Parathyroid adenoma (tissue), 2 donors: ENCODE measurements around the gene RPL39L.

ENCODE experiments used
- H2AFZ ChIP-seq: fragments of 300-600 bp; sonication (generic); one replicate; pipeline ENCODE4 v1.7.0; 2017; ENCODE audit warnings: antibody characterized with exemption, mild to moderate bottlenecking
- H3K27ac ChIP-seq: fragments of 300-600 bp; sonication (generic); one replicate; pipeline ENCODE4 v1.7.0; 2017
- H3K27me3 ChIP-seq: fragments of 300-600 bp; sonication (generic); one replicate; pipeline ENCODE4 v1.7.0; 2017; ENCODE audit warnings: low read length; ENCODE audit not compliant: control insufficient read depth, insufficient read depth
- H3K36me3 ChIP-seq: fragments of 300-600 bp; sonication (generic); one replicate; pipeline ENCODE4 v1.7.0; 2017; ENCODE audit warnings: low read length; ENCODE audit not compliant: control insufficient read depth, insufficient read depth
- H3K4me1 ChIP-seq: fragments of 300-600 bp; sonication (generic); one replicate; pipeline ENCODE4 v1.7.0; 2017; ENCODE audit warnings: control low read depth
- H3K4me2 ChIP-seq: fragments of 300-600 bp; sonication (generic); one replicate; pipeline ENCODE4 v1.7.0; 2017; ENCODE audit warnings: low read length
- H3K4me3 ChIP-seq: fragments of 300-600 bp; sonication (generic); one replicate; pipeline ENCODE4 v1.7.0; 2017; ENCODE audit warnings: low read depth, low read length
- H3K79me2 ChIP-seq: fragments of 300-600 bp; sonication (generic); one replicate; pipeline ENCODE4 v1.7.0; 2017; ENCODE audit warnings: control low read depth
- H3K9ac ChIP-seq: fragments of 300-600 bp; sonication (generic); one replicate; pipeline ENCODE4 v1.7.0; 2017; ENCODE audit warnings: mild to moderate bottlenecking
- H3K9me3 ChIP-seq: fragments of 300-600 bp; sonication (generic); one replicate; pipeline ENCODE4 v1.7.0; 2017; ENCODE audit warnings: low read length; ENCODE audit not compliant: control insufficient read depth
- TF ChIP-seq, protein P1 (sequence below): fragments of 300-600 bp; sonication (generic); IDR thresholded peaks from one replicate; pipeline ENCODE4 v1.7.0; 2017; ENCODE audit warnings: antibody characterized with exemption, mild to moderate bottlenecking
- donor health status: primary hyperparathyroidism.

Gene RPL39L

DNA sequence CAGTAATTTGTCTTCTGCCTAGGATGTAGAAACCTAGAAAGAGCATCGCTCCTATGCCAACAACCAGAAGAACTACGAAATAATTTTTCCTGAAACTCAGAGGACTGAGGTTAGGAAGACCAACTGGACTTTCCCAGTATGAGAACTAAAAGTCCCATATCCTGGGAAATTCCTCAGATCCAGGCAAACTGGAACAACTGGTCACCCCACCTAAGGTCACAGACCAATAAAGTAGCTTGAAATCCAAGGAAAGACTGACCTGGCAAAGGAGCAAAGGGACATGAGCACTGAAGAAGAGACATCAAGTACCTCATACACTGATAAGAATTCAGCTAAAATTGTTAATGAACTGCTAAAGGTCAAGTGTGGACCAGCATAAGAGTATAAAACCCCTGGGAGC is 6.6 kb downstream of the RPL39L start:
- H3K79me2 ChIP-seq = no peaks in the 10 kb centered on the region
- no peak overlapping the region for H3K4me3 ChIP-seq
- H3K36me3 ChIP-seq = no peaks in the 10 kb centered on the region
- TF ChIP-seq, protein P1, sequence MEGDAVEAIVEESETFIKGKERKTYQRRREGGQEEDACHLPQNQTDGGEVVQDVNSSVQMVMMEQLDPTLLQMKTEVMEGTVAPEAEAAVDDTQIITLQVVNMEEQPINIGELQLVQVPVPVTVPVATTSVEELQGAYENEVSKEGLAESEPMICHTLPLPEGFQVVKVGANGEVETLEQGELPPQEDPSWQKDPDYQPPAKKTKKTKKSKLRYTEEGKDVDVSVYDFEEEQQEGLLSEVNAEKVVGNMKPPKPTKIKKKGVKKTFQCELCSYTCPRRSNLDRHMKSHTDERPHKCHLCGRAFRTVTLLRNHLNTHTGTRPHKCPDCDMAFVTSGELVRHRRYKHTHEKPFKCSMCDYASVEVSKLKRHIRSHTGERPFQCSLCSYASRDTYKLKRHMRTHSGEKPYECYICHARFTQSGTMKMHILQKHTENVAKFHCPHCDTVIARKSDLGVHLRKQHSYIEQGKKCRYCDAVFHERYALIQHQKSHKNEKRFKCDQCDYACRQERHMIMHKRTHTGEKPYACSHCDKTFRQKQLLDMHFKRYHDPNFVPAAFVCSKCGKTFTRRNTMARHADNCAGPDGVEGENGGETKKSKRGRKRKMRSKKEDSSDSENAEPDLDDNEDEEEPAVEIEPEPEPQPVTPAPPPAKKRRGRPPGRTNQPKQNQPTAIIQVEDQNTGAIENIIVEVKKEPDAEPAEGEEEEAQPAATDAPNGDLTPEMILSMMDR = no peak
- H3K27ac ChIP-seq = no peak overlapping the region
- no peak overlapping the region for H2AFZ ChIP-seq
- no peak overlapping the region for H3K9ac ChIP-seq
- no peaks in the 10 kb centered on the region for H3K9me3 ChIP-seq
- H3K4me2 ChIP-seq = no peak overlapping the region
- H3K4me1 ChIP-seq = no peaks in the 10 kb centered on the region
- H3K27me3 ChIP-seq = no peaks in the 10 kb centered on the region

DNA sequence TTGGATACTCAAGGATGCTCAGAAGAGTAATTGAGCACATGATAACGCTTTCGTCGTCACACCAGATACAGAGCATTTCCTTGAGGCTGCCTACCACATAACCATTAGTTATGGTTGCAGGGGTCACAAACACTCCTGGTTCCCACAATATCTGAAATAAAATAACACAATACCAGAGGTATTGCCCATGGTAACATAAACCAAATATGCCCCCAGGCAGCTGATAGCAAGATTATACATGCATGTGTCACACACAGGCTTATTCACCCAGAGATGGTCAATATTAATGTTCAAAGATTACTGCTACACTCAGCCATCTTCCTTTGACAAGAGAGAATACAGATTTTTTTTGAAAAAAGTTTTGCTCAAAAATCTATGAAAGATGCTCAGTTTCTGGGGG is 7.3 kb downstream of the RPL39L start:
- no peak overlapping the region for H3K4me3 ChIP-seq
- H3K27ac ChIP-seq = no peak overlapping the region
- TF ChIP-seq, protein P1 = no peak

DNA sequence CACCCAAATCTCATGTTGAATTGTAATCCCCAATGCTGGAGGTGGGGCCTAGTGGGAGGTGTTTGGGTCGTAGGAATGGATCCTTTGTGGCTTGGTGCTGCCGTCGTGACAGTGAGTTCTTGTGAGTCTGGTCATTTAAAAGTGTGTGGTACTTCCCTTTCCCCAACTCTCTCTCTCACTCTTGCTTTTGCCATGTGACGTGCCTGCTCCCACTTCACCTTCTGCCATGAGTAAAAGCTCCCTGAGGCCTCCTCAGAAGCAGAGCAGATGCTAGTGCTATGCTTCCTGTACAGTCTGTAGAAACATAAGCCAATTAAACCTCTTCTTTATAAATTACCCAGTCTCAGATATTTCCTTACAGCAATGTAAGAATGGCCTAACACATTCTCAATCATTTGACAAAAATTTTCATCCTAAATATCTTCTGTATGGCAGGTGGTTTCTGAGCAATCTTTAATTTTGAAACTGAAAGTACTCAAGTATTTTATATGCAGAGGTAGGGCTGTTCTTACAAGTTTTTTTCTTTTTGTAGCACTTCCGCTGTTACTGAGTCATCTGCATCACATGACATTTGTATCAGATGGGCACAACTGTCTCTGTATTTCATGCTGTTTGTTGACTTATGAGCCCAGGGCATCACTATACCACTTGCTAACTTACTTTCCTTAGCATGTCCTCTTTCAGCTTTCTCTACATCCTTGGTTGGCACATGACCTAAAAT is 8.8 kb downstream of the RPL39L start:
- Histone ChIP-seq H3K4me3 (no peak overlapping the region), H3K4me2 (no peak overlapping the region), H3K27ac (peak overlapping the region; percentile 4), H3K9me3 (no peaks in the 10 kb centered on the region), H3K27me3 (no peaks in the 10 kb centered on the region), H2AFZ (no peak overlapping the region), H3K79me2 (no peaks in the 10 kb centered on the region), H3K4me1 (no peaks in the 10 kb centered on the region), H3K36me3 (no peaks in the 10 kb centered on the region), H3K9ac (no peak overlapping the region)
- TF ChIP-seq, protein P1 = no peak

More for the DNA sequence above, 7.3 kb downstream of the RPL39L start:
- no peak overlapping the region for H2AFZ ChIP-seq
- no peaks in the 10 kb centered on the region for H3K9me3 ChIP-seq
- H3K4me2 ChIP-seq = no peak overlapping the region
- no peaks in the 10 kb centered on the region for H3K36me3 ChIP-seq
- H3K27me3 ChIP-seq = no peaks in the 10 kb centered on the region
- H3K9ac ChIP-seq = no peak overlapping the region
- H3K79me2 ChIP-seq = no peaks in the 10 kb centered on the region
- H3K4me1 ChIP-seq = no peaks in the 10 kb centered on the region

DNA sequence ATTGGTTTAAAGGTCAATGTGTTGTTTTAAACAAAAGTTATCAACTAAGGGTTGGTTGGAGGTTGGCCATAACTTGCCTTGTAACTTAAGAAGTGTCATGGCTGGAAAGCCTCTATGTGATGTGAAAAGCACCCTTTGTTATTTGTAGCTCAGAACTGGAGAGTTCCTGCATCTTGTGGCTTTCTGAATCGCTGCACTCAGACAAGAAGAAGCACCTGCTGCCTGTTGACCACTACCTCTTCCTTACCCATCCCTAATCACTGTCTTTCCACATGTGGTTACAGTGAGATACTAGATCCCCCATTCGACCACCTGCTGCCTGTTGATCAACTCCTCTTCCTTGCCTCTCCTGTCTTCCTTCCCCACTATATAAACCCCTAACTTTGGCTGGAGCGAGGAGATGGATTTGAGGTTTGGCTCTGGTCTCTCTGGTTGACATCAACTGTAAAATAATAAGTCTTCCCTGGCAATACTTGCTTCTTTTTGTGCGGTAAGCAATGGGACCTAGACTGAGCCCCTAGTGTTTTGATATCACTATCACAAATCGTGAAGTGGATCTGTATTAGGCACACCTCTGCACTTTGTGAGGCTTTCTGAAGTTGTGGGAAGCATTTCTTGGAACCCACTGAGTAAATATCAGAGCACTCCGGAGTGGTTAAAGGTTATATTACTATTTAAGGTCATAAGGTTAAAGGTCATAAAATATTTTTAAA is 13.8 kb downstream of the RPL39L start:
- Histone ChIP-seq H3K4me2 (no peak overlapping the region), H3K27me3 (no peaks in the 10 kb centered on the region), H3K79me2 (no peaks in the 10 kb centered on the region), H3K4me1 (no peaks in the 10 kb centered on the region), H3K9me3 (no peaks in the 10 kb centered on the region), H3K4me3 (no peak overlapping the region), H3K9ac (no peak overlapping the region), H3K27ac (no peak overlapping the region), H3K36me3 (no peaks in the 10 kb centered on the region), H2AFZ (no peak overlapping the region)
- TF ChIP-seq, protein P1 = no peak
